SK-N-SH (cell line): ENCODE results near the gene PMEPA1. TPM values are rescaled to one million over a fixed set of nuclear protein-coding genes. Genes with fewer than 3 reads are reported as not detected.
A peak's percentile ranks its signal among the peaks of the same experiment; 100 is the strongest.

Experiments used
- CTCF ChIA-PET: fragments of 300-600, 350-600 bp; formaldehyde crosslinking; extraction: SDS; loops from one replicate; lab custom pipeline; 2021; lab: Yijun Ruan, JAX
- POLR2A ChIA-PET: fragments of 350-600 bp; sonication (Branson Sonifier 250); formaldehyde crosslinking; extraction: SDS; loops from one replicate; lab custom pipeline; 2020; ENCODE audit warnings: antibody characterized with exemption, inconsistent platforms; lab: Yijun Ruan, JAX
- DNase-seq: peaks from one replicate; pipeline ENCODE4 v3.0.0; 2012
- H2AFZ ChIP-seq: fragments of 200-600 bp; sonication (generic); 2 replicates; pipeline ENCODE4 v1.8.1; 2016; ENCODE audit warnings: antibody characterized with exemption, mild to moderate bottlenecking, low read depth
- H3F3A ChIP-seq: fragments of 200-600 bp; sonication (generic); replicated peaks from 2 replicates; pipeline ENCODE3; 2016; ENCODE audit warnings: antibody characterized with exemption, mild to moderate bottlenecking; ENCODE audit not compliant: insufficient read depth
- H3K27ac ChIP-seq, 2 experiments: fragments of 200-500 bp in 1 of 2; fragments of 200-600 bp in 1 of 2; sonication (Bioruptor generic) in 1 of 2; sonication (generic), shearing (Covaris generic) in 1 of 2; 2 replicates each; pipeline versions ENCODE4 v1.5.1 to v1.6.1; 2014 to 2016; ENCODE audit warnings: low read depth in 2 of 2, inconsistent platforms in 1 of 2, low read length in 1 of 2, mild to moderate bottlenecking in 1 of 2, mixed read lengths in 1 of 2
- H3K27me3 ChIP-seq: fragments of 200-600 bp; sonication (generic), shearing (Covaris generic); 2 replicates; pipeline ENCODE4 v1.6.1; 2016; ENCODE audit warnings: mixed run types; ENCODE audit not compliant: insufficient read depth
- H3K36me3 ChIP-seq, 2 experiments: fragments of 200-500 bp in 1 of 2; fragments of 200-600 bp in 1 of 2; sonication (Bioruptor generic) in 1 of 2; sonication (generic) in 1 of 2; replicated peaks in 1 of 2; 2 replicates each; pipeline versions ENCODE3 to v1.5.1; 2014 to 2016; ENCODE audit warnings: low read length in 1 of 2, mild to moderate bottlenecking in 1 of 2; ENCODE audit not compliant: insufficient read depth in 2 of 2, control insufficient read depth in 1 of 2
- H3K4me1 ChIP-seq, 2 experiments: fragments of 200-500 bp in 1 of 2; fragments of 200-600 bp in 1 of 2; sonication (Bioruptor generic) in 1 of 2; sonication (generic), shearing (Covaris generic) in 1 of 2; 2 replicates each; pipeline versions ENCODE4 v1.5.1 to v1.6.1; 2014 to 2016; ENCODE audit warnings: low read depth in 1 of 2, low read length in 1 of 2, mixed run types in 1 of 2; ENCODE audit not compliant: insufficient read depth in 2 of 2, control insufficient read depth in 1 of 2
- H3K4me2 ChIP-seq: fragments of 200-600 bp; sonication (generic), shearing (Covaris generic); 2 replicates; pipeline ENCODE4 v1.6.1; 2017; ENCODE audit warnings: mixed run types
- H3K4me3 ChIP-seq, 2 experiments: fragments of 200-500 bp in 1 of 2; fragments of 200-600 bp in 1 of 2; sonication (Bioruptor generic) in 1 of 2; sonication (generic), shearing (Covaris generic) in 1 of 2; 2 replicates each; pipeline versions ENCODE4 v1.5.1 to v1.8.1; 2014 to 2016; ENCODE audit warnings: low read depth in 2 of 2, inconsistent platforms in 1 of 2, low read length in 1 of 2, mild to moderate bottlenecking in 1 of 2, mixed read lengths in 1 of 2, moderate library complexity in 1 of 2
- H3K79me2 ChIP-seq: fragments of 200-600 bp; sonication (generic); 2 replicates; pipeline ENCODE4 v1.8.1; 2017; ENCODE audit warnings: mild to moderate bottlenecking; ENCODE audit not compliant: insufficient read depth
- H3K9ac ChIP-seq: fragments of 200-600 bp; sonication (generic); 2 replicates; pipeline ENCODE4 v1.6.1; 2017; ENCODE audit warnings: mixed run types
- H3K9me2 ChIP-seq: fragments of 200-600 bp; sonication (generic); 2 replicates; pipeline ENCODE4 v1.6.1; 2017; ENCODE audit warnings: mixed run types
- H3K9me3 ChIP-seq: fragments of 200-600 bp; sonication (generic); 2 replicates; pipeline ENCODE4 v1.6.1; 2017; ENCODE audit warnings: mixed run types, mild to moderate bottlenecking, moderate library complexity
- H4K20me1 ChIP-seq: fragments of 200-600 bp; sonication (generic); 2 replicates; pipeline ENCODE4 v1.6.1; 2017; ENCODE audit warnings: mild to moderate bottlenecking, mixed run types; ENCODE audit not compliant: insufficient read depth
- CHD2 ChIP-seq: fragments of 150-350 bp; IDR thresholded peaks from 2 replicates; pipeline ENCODE4 v1.6.1; 2018; ENCODE audit warnings: low read length; ENCODE audit not compliant: partially characterized antibody
- EZH2phosphoT487 ChIP-seq: fragments of 200-600 bp; sonication (generic); IDR thresholded peaks from 2 replicates; pipeline ENCODE4 v1.6.1; 2017; ENCODE audit warnings: low read depth, mixed run types, mild to moderate bottlenecking, antibody characterized with exemption, moderate library complexity, borderline replicate concordance
- FOXJ3 ChIP-seq: sonication (generic); formaldehyde crosslinking; IDR thresholded peaks from 2 replicates; pipeline ENCODE4 v1.5.1; 2020; ENCODE audit warnings: mild to moderate bottlenecking, missing genetic modification reagents
- FOXM1 ChIP-seq: IDR thresholded peaks from 2 replicates; pipeline ENCODE4 v1.4.0; 2012; ENCODE audit warnings: low read depth, mild to moderate bottlenecking
- GATA2 ChIP-seq: sonication (generic); formaldehyde crosslinking; IDR thresholded peaks from 2 replicates; pipeline ENCODE4 v1.5.0; 2020; ENCODE audit warnings: mild to moderate bottlenecking, missing genetic modification reagents
- MXI1 ChIP-seq: IDR thresholded peaks from 2 replicates; pipeline ENCODE4 v1.6.1; 2012; ENCODE audit warnings: mild to moderate bottlenecking, low read depth, low read length, improper control_type of control experiment
- NFIC ChIP-seq: IDR thresholded peaks from 2 replicates; pipeline ENCODE4 v1.4.0; 2012; ENCODE audit warnings: borderline replicate concordance
- POLR2AphosphoS5 ChIP-seq: IDR thresholded peaks from 2 replicates; pipeline ENCODE4 v1.6.1; 2012; ENCODE audit warnings: low read depth, low read length
- RAD21 ChIP-seq: IDR thresholded peaks from 2 replicates; pipeline ENCODE4 v1.6.1; 2012; ENCODE audit warnings: mild to moderate bottlenecking, low read length
- RCOR1 ChIP-seq: fragments of 150-350 bp; IDR thresholded peaks from 2 replicates; pipeline ENCODE4 v1.6.1; 2017; ENCODE audit warnings: antibody characterized with exemption, low read length
- RXRA ChIP-seq: IDR thresholded peaks from 2 replicates; pipeline ENCODE4 v1.4.0; 2012; ENCODE audit warnings: low read depth, mild to moderate bottlenecking, borderline replicate concordance
- SIN3A ChIP-seq: IDR thresholded peaks from 2 replicates; pipeline ENCODE4 v1.6.1; 2012; ENCODE audit warnings: low read depth, mild to moderate bottlenecking, low read length, moderate library complexity, borderline replicate concordance
- TCF12 ChIP-seq: IDR thresholded peaks from 2 replicates; pipeline ENCODE4 v1.4.0; 2012
- TEAD4 ChIP-seq: IDR thresholded peaks from 2 replicates; pipeline ENCODE4 v1.4.0; 2012; ENCODE audit warnings: mild to moderate bottlenecking, borderline replicate concordance; ENCODE audit not compliant: insufficient read depth
- WGBS: methylation state at CpG from one replicate; pipeline ENCODE4 v1.1.6; 2017; ENCODE audit warnings: low lambda C conversion rate; 5-methylcytosine and 5-hydroxymethylcytosine counted together
- polyA plus RNA-seq, 3 experiments: library from polyadenylated mRNA; depleted of rRNA; stranded (reverse); fragments of >200 nt; gene quantifications; 2 replicates each; pipeline ENCODE4 v1.2.3, GENCODE V29; 2012
- TF ChIP-seq, protein P1 (sequence below): IDR thresholded peaks from 2 replicates; pipeline ENCODE4 v1.4.0; 2012; ENCODE audit warnings: low read depth
- TF ChIP-seq, protein P2 (sequence below): fragments of 150-350 bp; IDR thresholded peaks from 2 replicates; pipeline ENCODE4 v1.6.1; 2016; ENCODE audit warnings: mild to moderate bottlenecking, low read depth, low read length
- TF ChIP-seq, protein P3 (sequence below): IDR thresholded peaks from 2 replicates; pipeline ENCODE4; 2012
- TF ChIP-seq, protein P4 (sequence below): IDR thresholded peaks from 2 replicates; pipeline ENCODE4 v1.4.0; 2012; ENCODE audit warnings: low read depth, borderline replicate concordance

Gene PMEPA1
- polyA plus RNA-seq, 1 of the 3 experiments (the other 2 are of a cell fraction) = 7.1 TPM

DNA sequence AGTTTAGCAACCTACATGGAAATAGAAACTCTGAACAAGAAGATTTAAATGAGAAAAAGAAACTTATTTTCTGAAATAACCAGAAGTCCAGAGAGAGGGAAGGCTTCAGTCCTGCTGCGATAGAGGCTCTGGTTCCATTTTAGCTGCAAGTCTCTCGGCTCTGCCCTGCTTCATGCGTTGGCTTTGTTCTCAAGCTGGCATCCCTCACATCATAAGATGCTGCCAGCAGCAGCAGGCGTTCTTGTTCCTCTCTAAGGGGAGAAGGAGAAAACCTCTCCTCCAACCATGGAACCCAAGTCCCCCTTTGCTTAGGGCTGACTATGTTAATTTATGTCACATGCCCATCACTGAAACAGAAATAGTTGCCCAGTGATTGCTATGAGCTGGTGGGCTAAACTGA lies 46.4 kb upstream of the PMEPA1 start:
- H3K9me3 ChIP-seq = no peaks in the 10 kb centered on the region
- H3K27ac ChIP-seq = no peak overlapping the region
- WGBS = 80% methylated on average over 2 of the region's 4 CpGs
- no peak overlapping the region for H3K4me2 ChIP-seq
- no peaks in the 10 kb centered on the region for H3K9me2 ChIP-seq
- H3K4me1 ChIP-seq = peaks cover 0 to 6% of the 10 kb centered on the region in 2 experiments; a peak in 1 of 4 replicates
- no peak overlapping the region for H3K4me3 ChIP-seq
- DNase-seq = no peak
- H3K27me3 ChIP-seq = no peaks in the 10 kb centered on the region
- no peaks in the 10 kb centered on the region for H3K36me3 ChIP-seq
- ChIA-PET CTCF (interaction anchor here (1.1 kb wide), 1 partner anchor 319 kb away, joined by 3 read pairs; no protein-coding TSS in a partner anchor), POLR2A (no interaction called here)
- no peaks in the 10 kb centered on the region for H4K20me1 ChIP-seq
- H3K9ac ChIP-seq = no peak overlapping the region
- H3F3A ChIP-seq = no peaks in the 10 kb centered on the region
- H2AFZ ChIP-seq = no peak overlapping the region
- no peaks in the 10 kb centered on the region for H3K79me2 ChIP-seq
- TF ChIP-seq TEAD4 (no peak), NFIC (no peak)
- TF ChIP-seq, protein P1, sequence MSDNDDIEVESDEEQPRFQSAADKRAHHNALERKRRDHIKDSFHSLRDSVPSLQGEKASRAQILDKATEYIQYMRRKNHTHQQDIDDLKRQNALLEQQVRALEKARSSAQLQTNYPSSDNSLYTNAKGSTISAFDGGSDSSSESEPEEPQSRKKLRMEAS = no peak
- TF ChIP-seq, protein P2, sequence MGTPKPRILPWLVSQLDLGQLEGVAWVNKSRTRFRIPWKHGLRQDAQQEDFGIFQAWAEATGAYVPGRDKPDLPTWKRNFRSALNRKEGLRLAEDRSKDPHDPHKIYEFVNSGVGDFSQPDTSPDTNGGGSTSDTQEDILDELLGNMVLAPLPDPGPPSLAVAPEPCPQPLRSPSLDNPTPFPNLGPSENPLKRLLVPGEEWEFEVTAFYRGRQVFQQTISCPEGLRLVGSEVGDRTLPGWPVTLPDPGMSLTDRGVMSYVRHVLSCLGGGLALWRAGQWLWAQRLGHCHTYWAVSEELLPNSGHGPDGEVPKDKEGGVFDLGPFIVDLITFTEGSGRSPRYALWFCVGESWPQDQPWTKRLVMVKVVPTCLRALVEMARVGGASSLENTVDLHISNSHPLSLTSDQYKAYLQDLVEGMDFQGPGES = no peak

DNA sequence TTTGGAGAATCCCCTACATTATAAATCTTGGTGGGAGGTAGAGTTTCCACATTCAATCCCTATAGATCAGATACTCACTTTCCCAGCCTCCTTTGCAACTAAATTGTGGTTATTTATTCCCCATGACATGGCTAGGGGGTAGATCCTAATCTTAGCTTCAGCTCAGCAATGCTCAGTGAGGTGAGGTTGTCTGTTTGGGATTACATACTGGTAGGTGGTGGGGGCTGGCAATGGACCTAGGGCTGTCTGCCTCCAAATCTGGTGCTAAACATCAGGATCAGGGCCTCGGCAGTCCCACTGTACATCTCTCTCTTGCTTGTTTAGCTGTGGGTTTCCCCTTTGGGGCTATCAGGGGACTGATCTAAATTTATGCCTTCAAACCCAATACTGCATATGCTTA lies 45.8 kb upstream of the PMEPA1 start:
- ChIA-PET POLR2A (no interaction called here), CTCF (no interaction called here)
- Histone ChIP-seq H3K9me2 (no peaks in the 10 kb centered on the region), H2AFZ (no peak overlapping the region), H3K4me2 (no peak overlapping the region), H3K36me3 (no peaks in the 10 kb centered on the region), H3K4me3 (no peak overlapping the region), H3K79me2 (no peaks in the 10 kb centered on the region), H3K27ac (no peak overlapping the region), H3K9me3 (no peaks in the 10 kb centered on the region), H3K27me3 (no peaks in the 10 kb centered on the region), H3F3A (peaks cover 1% of the 10 kb centered on the region), H3K4me1 (peaks cover 0 to 6% of the 10 kb centered on the region in 2 experiments; a peak in 1 of 4 replicates), H4K20me1 (no peaks in the 10 kb centered on the region), H3K9ac (no peak overlapping the region)
- no peak for DNase-seq
- TF ChIP-seq RAD21 (no peak), CHD2 (no peak), RXRA (no peak), GATA2 (CRISPR knock-in tag) (peak; percentile 41; the same call in 1 of the 2 replicates), SIN3A (no peak), MXI1 (0 out of 2 replicates have a peak, but pooled peaks have one; percentile 17)
- TF ChIP-seq, all 33 proteins: peak for 2
- 33% methylated on average over 1 of the region's 1 CpG for WGBS

DNA sequence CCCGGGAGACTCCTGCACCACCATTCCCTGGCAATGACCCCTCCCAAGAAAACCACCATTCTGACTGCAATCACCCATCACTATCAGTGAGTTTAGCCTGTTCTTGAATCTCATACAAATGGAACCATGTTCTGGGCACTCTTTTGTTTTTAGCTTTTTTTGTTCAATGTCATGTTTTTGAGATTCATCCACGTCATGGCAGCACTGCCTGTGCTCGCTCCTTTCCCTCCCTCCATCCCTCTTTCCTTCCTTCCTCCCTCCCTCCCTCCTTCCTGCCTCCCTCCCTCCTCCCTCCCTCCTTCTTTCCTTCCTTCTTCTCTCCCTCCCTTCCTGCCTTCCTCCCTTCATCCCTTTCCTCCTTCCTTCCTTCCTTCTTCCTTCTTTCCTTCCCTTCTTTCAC lies 44.4 kb upstream of the PMEPA1 start:
- CTCF ChIA-PET = interaction anchor here (0.6 to 1.4 kb wide), 2 partner anchors 82 to 427 kb away, joined by 3 read pairs; no protein-coding TSS in a partner anchor
- Histone ChIP-seq H2AFZ (no peak overlapping the region), H3K9me3 (no peaks in the 10 kb centered on the region), H3K4me1 (peaks cover 2 to 20% of the 10 kb centered on the region in 2 experiments; a peak in 3 of 4 replicates), H3K9ac (no peak overlapping the region), H3K4me3 (no peak overlapping the region), H3K27me3 (no peaks in the 10 kb centered on the region), H3K27ac (no peak overlapping the region), H3K36me3 (no peaks in the 10 kb centered on the region), H3K79me2 (no peaks in the 10 kb centered on the region), H3K4me2 (no peak overlapping the region), H3F3A (peaks cover 10% of the 10 kb centered on the region), H3K9me2 (no peaks in the 10 kb centered on the region), H4K20me1 (no peaks in the 10 kb centered on the region)
- WGBS = 74% methylated on average over 3 of the region's 3 CpGs
- POLR2A ChIA-PET = no interaction called here
- DNase-seq = no peak
- no peak for TF ChIP-seq FOXJ3
- no peak for TF ChIP-seq FOXM1
- no peak for TF ChIP-seq POLR2AphosphoS5
- TF ChIP-seq, protein P3, sequence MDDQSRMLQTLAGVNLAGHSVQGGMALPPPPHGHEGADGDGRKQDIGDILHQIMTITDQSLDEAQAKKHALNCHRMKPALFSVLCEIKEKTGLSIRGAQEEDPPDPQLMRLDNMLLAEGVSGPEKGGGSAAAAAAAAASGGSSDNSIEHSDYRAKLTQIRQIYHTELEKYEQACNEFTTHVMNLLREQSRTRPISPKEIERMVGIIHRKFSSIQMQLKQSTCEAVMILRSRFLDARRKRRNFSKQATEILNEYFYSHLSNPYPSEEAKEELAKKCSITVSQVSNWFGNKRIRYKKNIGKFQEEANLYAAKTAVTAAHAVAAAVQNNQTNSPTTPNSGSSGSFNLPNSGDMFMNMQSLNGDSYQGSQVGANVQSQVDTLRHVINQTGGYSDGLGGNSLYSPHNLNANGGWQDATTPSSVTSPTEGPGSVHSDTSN = no peak
- no peak for TF ChIP-seq GATA2 (CRISPR knock-in tag)
- TF ChIP-seq MXI1 = no peak
- no peak for TF ChIP-seq RAD21
- TF ChIP-seq EZH2phosphoT487 = no peak
- TF ChIP-seq, protein P4, sequence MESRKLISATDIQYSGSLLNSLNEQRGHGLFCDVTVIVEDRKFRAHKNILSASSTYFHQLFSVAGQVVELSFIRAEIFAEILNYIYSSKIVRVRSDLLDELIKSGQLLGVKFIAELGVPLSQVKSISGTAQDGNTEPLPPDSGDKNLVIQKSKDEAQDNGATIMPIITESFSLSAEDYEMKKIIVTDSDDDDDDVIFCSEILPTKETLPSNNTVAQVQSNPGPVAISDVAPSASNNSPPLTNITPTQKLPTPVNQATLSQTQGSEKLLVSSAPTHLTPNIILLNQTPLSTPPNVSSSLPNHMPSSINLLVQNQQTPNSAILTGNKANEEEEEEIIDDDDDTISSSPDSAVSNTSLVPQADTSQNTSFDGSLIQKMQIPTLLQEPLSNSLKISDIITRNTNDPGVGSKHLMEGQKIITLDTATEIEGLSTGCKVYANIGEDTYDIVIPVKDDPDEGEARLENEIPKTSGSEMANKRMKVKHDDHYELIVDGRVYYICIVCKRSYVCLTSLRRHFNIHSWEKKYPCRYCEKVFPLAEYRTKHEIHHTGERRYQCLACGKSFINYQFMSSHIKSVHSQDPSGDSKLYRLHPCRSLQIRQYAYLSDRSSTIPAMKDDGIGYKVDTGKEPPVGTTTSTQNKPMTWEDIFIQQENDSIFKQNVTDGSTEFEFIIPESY = no peak
- no peak for TF ChIP-seq TCF12
- no peak for TF ChIP-seq CHD2
- no peak for TF ChIP-seq RCOR1
